PC-9 (cell line): ENCODE results near the gene FOXC1. TPM values are rescaled to one million over a fixed set of nuclear protein-coding genes. Genes with fewer than 3 reads are reported as not detected.
A peak's percentile ranks its signal among the peaks of the same experiment; 100 is the strongest.

Experiments used
- BruUV-seq: library from RNA; stranded (reverse); fragments of 400-500 nt; replicated peaks from 2 replicates; lab custom pipeline; 2021; lab: Mats Ljungman, UMichigan
- CTCF ChIA-PET: fragments of 300-600 bp; sonication (Branson Sonifier 250); formaldehyde crosslinking; loops from one replicate; lab custom pipeline; 2022; ENCODE audit warnings: antibody characterized with exemption; lab: Charles Lee
- POLR2A ChIA-PET: fragments of 300-600 bp; sonication (Branson Sonifier 250); formaldehyde crosslinking; loops from one replicate; lab custom pipeline; 2022; ENCODE audit warnings: antibody characterized with exemption; ENCODE audit not compliant: unreplicated experiment; lab: Charles Lee
- DNase-seq, 2 experiments: peaks; one replicate each; pipeline versions ENCODE4 v3.0.0 to v3.0.0-alpha.2; 2015 to 2022; ENCODE audit warnings: mixed read lengths in 1 of 2
- H2AFZ ChIP-seq: fragments of 200-600 bp; sonication (generic); 2 replicates; pipeline ENCODE4 v1.8.1; 2017; ENCODE audit warnings: antibody characterized with exemption
- H3F3A ChIP-seq: fragments of 200-600 bp; sonication (generic); 2 replicates; pipeline ENCODE4 v1.8.1; 2017; ENCODE audit warnings: antibody characterized with exemption, mild to moderate bottlenecking, low read depth; ENCODE audit not compliant: insufficient read depth
- H3K27ac ChIP-seq: fragments of 200-600 bp; sonication (generic); 2 replicates; pipeline ENCODE4 v1.6.1; 2016; ENCODE audit warnings: mixed run types
- H3K27me3 ChIP-seq: fragments of 200-600 bp; sonication (generic); 2 replicates; pipeline ENCODE4 v1.6.1; 2016; ENCODE audit warnings: low read depth, mixed run types; ENCODE audit not compliant: insufficient read depth
- H3K36me3 ChIP-seq: fragments of 200-600 bp; sonication (generic); 2 replicates; pipeline ENCODE4 v1.6.1; 2016; ENCODE audit warnings: low read depth, mixed run types
- H3K4me1 ChIP-seq: fragments of 200-600 bp; sonication (generic); replicated peaks from 2 replicates; pipeline ENCODE4 v1.6.1; 2016; ENCODE audit warnings: mixed run types; ENCODE audit not compliant: insufficient read depth
- H3K4me2 ChIP-seq: fragments of 200-600 bp; sonication (generic); 2 replicates; pipeline ENCODE4 v1.6.1; 2017; ENCODE audit warnings: mixed run types
- H3K4me3 ChIP-seq: fragments of 200-600 bp; sonication (generic); 2 replicates; pipeline ENCODE4 v1.6.1; 2016; ENCODE audit warnings: mixed run types
- H3K79me2 ChIP-seq: fragments of 200-600 bp; sonication (generic); 2 replicates; pipeline ENCODE4 v1.6.1; 2017; ENCODE audit warnings: low read depth, mixed run types
- H3K9me2 ChIP-seq: fragments of 200-600 bp; sonication (generic); 2 replicates; pipeline ENCODE4 v1.8.1; 2017; ENCODE audit warnings: mild to moderate bottlenecking; ENCODE audit not compliant: insufficient read depth
- H3K9me3 ChIP-seq: fragments of 200-600 bp; sonication (generic); 2 replicates; pipeline ENCODE4 v1.8.1; 2016; ENCODE audit warnings: low read depth; ENCODE audit not compliant: insufficient read depth
- H4K20me1 ChIP-seq: fragments of 200-600 bp; sonication (generic); 2 replicates; pipeline ENCODE4 v1.8.1; 2017; ENCODE audit not compliant: insufficient read depth
- EZH2 ChIP-seq: fragments of 200-600 bp; sonication (generic); IDR thresholded peaks from 2 replicates; pipeline ENCODE4 v1.8.0; 2017; ENCODE audit warnings: antibody characterized with exemption, low read depth
- intact Hi-C: fragments of 100-400 bp; cut with micrococcal nuclease; formaldehyde crosslinking; loops from one replicate; pipeline ENCODE4 v1.10.0; 2022; ENCODE audit not compliant: unreplicated experiment
- total RNA-seq: library from RNA; stranded (reverse); gene quantifications from 2 replicates; pipeline ENCODE4 v1.2.3, GENCODE V29; 2021
- TF ChIP-seq, protein P1 (sequence below): fragments of 200-600 bp; sonication (generic); conservative IDR thresholded peaks from 2 replicates; pipeline ENCODE4 v1.6.1; 2017; ENCODE audit warnings: mixed run types, antibody characterized with exemption, mild to moderate bottlenecking, moderate library complexity

Gene FOXC1
- total RNA-seq, 1 experiment from 2014 or later: 18.6 TPM

DNA sequence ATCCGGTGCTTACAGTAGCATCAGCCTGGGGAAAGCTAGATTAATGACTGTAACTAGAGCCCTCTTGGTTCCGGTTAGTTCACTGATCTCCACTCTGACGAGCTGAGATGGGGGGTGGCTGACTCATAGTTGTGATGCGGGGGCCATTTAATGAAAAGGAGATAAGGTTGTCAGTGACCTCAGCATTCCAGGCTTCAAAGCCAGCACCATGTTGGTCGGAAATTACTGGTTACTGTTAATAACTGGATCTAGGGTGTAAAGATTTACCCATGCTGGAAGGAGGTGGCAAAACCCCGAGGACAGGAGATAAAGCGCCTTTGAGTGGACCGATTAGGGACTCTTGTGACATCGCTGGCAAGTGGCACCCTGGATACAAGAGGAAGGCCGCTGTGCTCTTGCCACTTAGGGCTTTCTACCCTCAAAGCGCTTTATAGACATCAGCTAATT, 21.1 kb downstream of the FOXC1 start:
- TF ChIP-seq, protein P1, sequence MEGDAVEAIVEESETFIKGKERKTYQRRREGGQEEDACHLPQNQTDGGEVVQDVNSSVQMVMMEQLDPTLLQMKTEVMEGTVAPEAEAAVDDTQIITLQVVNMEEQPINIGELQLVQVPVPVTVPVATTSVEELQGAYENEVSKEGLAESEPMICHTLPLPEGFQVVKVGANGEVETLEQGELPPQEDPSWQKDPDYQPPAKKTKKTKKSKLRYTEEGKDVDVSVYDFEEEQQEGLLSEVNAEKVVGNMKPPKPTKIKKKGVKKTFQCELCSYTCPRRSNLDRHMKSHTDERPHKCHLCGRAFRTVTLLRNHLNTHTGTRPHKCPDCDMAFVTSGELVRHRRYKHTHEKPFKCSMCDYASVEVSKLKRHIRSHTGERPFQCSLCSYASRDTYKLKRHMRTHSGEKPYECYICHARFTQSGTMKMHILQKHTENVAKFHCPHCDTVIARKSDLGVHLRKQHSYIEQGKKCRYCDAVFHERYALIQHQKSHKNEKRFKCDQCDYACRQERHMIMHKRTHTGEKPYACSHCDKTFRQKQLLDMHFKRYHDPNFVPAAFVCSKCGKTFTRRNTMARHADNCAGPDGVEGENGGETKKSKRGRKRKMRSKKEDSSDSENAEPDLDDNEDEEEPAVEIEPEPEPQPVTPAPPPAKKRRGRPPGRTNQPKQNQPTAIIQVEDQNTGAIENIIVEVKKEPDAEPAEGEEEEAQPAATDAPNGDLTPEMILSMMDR: no peak
- no peak for TF ChIP-seq EZH2
- H3K36me3 ChIP-seq: no peaks in the 10 kb centered on the region
- no peaks in the 10 kb centered on the region for H3K79me2 ChIP-seq
- no peak overlapping the region; the same call in 1 of the 2 replicates for H3K4me3 ChIP-seq
- CTCF ChIA-PET: interaction anchor here (0.6 to 1.1 kb wide), 3 partner anchors 19 to 263 kb away, joined by 3 to 4 read pairs (median 3); no protein-coding TSS in a partner anchor
- intact Hi-C loops: no loop called here
- no peaks in the 10 kb centered on the region for H3K9me2 ChIP-seq
- H3K4me1 ChIP-seq: peaks cover 41% of the 10 kb centered on the region
- POLR2A ChIA-PET: interaction anchor here (0.6 to 0.7 kb wide), 2 partner anchors 49 to 165 kb away, joined by 3 to 6 read pairs; no protein-coding TSS in a partner anchor
- H3F3A ChIP-seq: peaks cover 34% of the 10 kb centered on the region
- H2AFZ ChIP-seq: no peak overlapping the region
- H3K4me2 ChIP-seq: peak overlapping the region; percentile 66
- peak overlapping the region; percentile 79 for H3K27ac ChIP-seq
- no peaks in the 10 kb centered on the region for H4K20me1 ChIP-seq
- no peaks in the 10 kb centered on the region for H3K9me3 ChIP-seq
- peak; percentile 60 to 85 for DNase-seq
- BruUV-seq: no TSS peak
- H3K27me3 ChIP-seq: no peaks in the 10 kb centered on the region

DNA sequence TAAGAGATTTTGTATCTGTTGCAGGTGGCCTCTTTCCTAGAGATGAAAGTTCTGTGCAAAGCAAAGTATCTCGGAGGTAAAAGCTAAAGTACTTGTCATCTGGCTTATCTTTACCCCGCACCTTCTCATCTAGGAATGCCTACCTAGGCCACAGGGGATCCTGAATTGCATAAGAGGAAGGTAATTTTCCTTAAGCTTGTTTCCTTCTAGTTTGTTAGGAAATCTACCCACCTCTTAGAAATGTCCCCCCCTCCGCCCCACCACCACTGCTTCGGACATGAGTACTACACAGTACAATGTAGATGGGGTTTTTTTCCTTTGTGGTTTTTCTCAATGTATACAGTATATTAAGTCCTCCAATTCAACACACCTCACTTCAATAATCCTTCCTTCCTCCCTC, 21.5 kb downstream of the FOXC1 start:
- POLR2A ChIA-PET: interaction anchor here (0.7 kb wide), 1 partner anchor 165 kb away, joined by 3 read pairs; no protein-coding TSS in a partner anchor
- H3K36me3 ChIP-seq: no peaks in the 10 kb centered on the region
- no peaks in the 10 kb centered on the region for H3K79me2 ChIP-seq
- no peaks in the 10 kb centered on the region for H3K27me3 ChIP-seq
- H3K9me3 ChIP-seq: no peaks in the 10 kb centered on the region
- intact Hi-C loops: no loop called here
- no peak overlapping the region; the same call in 1 of the 2 replicates for H3K4me3 ChIP-seq
- CTCF ChIA-PET: interaction anchor here (0.6 to 1.1 kb wide), 3 partner anchors 19 to 262 kb away, joined by 3 to 4 read pairs (median 3); no protein-coding TSS in a partner anchor
- no TSS peak for BruUV-seq
- H3F3A ChIP-seq: peaks cover 33% of the 10 kb centered on the region
- peaks cover 46% of the 10 kb centered on the region for H3K4me1 ChIP-seq
- H4K20me1 ChIP-seq: no peaks in the 10 kb centered on the region
- TF ChIP-seq, protein P1: no peak
- TF ChIP-seq EZH2: no peak
- peak in 1 of 2 experiments; percentile 90 for DNase-seq
- peak overlapping the region; percentile 66 for H3K4me2 ChIP-seq
- H2AFZ ChIP-seq: no peak overlapping the region
- peak overlapping the region; percentile 79 for H3K27ac ChIP-seq
- H3K9me2 ChIP-seq: no peaks in the 10 kb centered on the region

DNA sequence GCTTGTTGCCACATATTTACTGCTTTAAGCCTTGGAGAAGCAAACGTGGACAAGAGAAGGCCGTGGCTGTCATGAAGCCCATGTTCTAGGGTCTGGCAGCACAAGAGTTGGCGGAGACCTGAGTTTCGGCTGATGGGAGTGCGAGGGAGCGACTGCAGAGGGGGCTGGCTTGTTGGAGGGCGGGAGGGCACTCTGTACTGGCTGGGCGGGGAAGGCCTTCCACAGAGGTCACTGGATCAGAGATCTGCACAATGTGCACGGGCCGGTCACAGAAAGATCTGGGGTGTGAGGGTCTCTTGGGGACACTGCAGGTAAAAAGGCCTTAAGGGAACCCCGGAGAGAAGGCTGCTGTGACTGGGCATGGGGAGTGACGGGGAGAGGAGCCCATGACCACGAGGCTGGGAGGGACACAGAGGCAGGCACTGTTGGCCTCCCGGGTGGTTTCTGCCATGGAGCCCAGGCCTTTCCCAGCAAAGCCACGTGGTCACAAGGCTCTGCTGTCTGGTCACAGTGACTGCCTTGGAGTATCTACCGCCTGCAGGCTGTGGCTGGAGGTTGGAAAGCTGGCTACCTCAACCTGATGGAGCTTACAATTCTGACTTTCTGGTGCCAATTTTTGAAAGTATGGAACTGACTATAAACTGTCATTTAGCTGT, 23.8 kb downstream of the FOXC1 start:
- CTCF ChIA-PET: no interaction called here
- no peaks in the 10 kb centered on the region for H3K9me3 ChIP-seq

More for the DNA sequence above, 23.8 kb downstream of the FOXC1 start:
- Histone ChIP-seq H3F3A (peaks cover 49% of the 10 kb centered on the region), H3K4me1 (peaks cover 66% of the 10 kb centered on the region), H3K4me3 (no peak overlapping the region), H3K27me3 (no peaks in the 10 kb centered on the region), H4K20me1 (no peaks in the 10 kb centered on the region), H3K4me2 (no peak overlapping the region), H2AFZ (no peak overlapping the region), H3K79me2 (no peaks in the 10 kb centered on the region), H3K36me3 (no peaks in the 10 kb centered on the region), H3K27ac (no peak overlapping the region), H3K9me2 (no peaks in the 10 kb centered on the region)
- POLR2A ChIA-PET: interaction anchor here (0.5 kb wide), 1 partner anchor 9 kb away, joined by 3 read pairs; no protein-coding TSS in a partner anchor
- no TSS peak for BruUV-seq
- intact Hi-C loops: no loop called here
- no peak for DNase-seq
- TF ChIP-seq EZH2: no peak
- TF ChIP-seq, protein P1: no peak
